Measurements from ENCODE around the gene TMEM161B.
"Not testable (repeated sequence)": the region's sequence is repeated elsewhere in the genome, so short reads cannot be mapped to it uniquely, and the experiment has no call there.

The TMEM161B gene

DNA sequence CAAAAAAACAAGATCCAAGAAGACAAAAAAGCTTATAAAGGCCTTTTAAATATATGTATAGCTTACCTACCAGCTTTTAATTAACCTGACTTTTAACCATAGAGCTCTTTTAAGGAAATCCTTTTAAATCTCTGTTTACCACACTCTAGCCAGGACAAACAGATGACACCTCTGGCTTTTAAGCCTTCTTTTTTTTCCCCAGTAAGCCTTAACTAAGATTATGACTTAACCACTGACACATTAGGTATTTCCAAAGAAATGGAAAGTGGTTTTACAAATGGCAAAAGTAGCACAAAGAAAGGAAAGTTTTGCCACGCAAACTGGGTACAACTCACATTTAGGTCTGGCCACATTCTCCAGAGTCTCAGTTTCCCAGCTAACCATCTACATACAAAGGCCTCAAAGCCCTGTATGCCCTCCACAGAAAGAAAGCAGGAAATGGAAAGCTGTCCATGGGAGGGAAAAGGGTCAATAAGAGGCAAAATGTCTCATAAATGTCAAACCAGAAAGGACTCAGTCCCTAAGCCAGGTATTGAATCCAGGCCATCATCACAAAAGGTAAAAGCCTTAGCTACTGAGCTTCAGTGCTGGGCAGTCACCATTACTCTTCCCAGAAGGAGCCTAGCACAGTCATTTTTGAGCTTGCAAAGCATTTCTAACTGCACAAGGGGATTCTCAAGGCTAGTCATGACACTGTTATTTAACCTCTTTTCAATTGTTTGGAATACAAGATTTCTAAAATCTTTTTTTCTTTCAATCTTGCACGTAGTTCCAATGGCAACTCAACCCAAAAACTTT, 19.7 kb downstream of the TMEM161B start:
- no peak for DNase-seq

DNA sequence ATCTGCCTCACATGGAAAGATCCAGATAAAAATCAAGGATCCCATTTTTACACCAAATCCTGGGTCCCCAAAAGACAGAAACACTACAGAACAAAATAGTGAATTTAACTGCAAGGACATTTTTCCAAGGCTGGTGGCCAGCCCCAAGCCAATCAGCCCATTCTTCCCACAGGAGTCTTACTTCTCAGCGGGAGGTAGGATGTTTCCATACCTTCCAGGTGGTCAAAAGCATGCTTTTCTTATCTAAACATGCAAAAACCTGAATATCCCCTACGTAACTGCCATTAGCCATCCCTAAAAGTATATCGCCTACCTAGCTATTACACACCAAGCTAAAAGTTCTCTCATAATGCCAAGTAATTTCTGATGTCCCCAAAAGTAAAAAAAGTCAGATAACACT, 20.6 kb downstream of the TMEM161B start:
- DNase-seq = no peak

DNA sequence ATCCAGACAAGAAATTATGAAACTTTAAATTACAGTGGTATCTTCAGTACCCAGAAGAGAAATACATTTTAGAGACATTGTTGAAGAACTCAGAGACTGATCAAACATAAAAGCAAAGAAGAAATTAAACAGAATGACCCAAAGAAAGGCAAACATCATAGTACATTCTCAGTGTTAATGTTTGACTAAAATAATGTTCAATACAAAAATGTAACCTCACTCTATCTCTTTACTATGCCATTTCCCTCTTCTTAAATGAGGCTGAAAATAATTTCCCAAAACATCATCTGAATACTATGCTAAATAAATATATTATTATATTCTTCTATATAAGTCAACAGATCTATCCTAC, 22.8 kb downstream of the TMEM161B start:
- DNase-seq = no peak

DNA sequence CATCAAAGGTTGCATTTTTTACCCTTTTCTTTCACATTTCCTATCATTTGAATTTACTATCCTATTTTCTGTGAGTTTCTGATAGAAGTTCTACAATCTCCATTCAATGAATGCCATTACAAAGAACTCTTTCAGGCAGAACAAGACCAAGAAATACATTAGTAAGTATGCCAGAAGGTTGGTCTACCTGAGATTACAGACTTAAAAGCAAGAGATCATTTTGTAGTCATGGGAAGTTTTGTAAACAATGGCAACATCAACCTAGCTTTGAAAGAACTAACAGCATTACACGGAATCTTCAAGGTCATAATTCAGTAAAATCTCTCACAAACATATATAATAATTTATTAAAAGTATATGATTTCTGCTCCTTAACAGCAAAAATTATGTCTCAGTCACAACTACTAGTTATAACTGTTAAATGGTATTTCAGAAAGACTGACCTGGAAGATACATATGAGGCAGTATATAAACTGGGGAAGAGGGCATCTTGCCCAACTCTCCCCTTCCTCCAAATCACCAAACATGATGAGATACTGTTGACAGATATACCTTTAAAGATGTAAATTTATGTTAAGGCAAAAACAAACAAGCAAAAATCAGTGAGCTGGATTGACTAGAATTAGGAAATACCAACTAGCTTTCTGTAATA, 23.3 kb downstream of the TMEM161B start:
- no peak for DNase-seq

DNA sequence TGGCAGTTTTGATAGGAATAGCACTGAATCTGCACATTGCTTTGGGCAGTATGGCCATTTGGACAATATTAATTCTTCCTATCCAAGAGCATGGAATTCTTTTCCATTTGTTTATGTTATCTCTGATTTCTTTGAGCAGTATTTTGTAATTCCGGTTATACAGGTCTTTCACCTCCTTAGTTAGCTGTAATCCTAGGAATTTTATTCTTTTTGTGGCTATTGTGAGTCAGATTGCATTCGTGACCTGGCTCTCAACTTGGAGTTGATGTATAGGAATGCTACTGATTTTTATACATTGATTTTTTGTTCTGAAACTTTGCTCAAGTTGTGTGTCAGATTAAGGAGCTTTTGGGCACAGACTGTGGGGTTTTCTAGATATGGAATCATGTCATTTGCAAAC, 24.0 kb downstream of the TMEM161B start:
- DNase-seq = no peak

DNA sequence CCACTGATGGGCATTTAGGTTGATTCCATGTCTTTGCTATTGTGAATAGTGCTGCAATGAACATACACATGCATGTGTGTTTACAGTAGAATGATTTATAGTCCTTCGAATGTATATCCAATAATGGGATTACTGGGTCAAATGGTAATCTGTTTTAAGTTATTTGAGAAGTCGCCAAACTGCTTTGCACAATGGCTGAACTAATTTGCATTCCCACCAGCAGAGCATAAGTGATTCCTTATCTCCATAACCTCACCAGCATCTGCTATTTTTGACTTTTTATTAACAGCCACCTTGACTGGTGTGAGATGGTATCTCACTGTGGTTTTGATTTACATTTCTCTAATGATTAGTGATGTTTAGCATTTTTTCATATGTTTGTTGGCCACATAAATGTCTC, 25.2 kb downstream of the TMEM161B start:
- DNase-seq = not testable (repeated sequence)

DNA sequence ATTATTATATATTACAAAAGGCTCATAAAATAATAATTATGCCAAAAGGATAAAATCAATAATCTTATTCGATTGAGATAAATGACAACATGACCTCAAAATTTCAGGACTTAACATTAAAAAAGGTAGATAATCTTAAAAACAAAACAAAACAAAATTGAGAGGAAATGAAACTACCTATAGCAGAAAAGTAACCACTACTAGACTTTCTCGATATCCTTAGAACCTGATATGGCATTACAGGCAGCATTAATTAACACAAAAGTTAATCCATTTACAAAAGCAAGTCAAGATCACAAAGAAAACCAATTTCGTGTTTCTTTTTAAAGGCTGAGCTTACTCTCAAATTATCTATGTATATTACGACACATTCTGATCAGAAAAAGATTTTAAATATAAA, 29.9 kb downstream of the TMEM161B start:
- no peak for DNase-seq

DNA sequence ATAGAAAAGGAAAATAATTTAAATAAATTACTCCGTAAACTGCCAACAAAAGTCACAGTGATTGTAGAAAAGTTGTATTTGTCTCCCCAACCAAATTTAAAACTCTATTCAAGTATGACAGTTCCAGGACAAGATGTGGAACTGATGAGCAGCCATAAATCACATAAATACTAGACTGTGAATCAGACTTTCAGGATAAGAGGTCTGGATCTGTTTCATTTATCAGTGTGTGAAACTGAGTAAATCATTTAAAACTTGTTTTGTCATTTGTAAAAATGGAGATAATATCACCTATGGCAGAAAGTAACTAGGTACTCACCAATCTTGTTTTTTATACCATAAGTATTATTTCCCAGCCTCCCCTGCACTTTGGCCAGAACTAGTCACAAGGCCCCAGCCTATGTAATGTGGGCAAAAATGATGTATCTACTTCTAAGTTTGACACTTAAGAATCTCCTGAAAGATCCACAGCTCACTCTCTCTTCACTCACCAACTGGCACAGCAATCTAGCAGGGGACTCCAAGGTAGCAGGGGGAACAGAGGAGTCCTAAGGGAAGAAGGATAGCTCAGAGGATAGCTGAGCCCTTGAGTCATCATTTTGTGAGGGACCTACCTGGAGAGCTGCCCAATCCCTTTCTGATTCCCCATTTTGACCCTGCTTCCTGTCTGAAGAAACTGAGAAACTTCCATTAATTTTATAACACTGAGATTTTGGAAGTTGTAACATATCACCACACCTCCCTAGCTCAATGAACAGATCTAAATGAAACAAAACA, 31.6 kb downstream of the TMEM161B start:
- DNase-seq = no peak

DNA sequence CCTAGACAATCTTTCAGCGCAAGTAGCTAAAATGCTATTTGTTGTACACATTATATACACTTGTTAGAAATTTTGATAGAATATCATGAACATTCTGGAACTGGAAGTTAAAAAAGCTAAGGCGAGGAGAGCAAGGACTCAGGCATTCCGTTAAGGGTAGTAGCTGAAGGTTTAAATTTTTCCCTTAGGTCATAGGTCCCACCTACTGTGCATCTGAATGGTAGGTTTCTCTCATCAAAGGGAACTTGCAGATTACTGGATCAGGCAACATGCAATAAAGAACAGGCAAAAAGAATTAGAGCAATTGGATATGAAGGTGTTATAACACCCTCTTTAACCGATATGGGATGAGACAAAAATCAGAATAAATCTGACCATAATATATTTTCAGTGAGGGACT, 32.8 kb downstream of the TMEM161B start:
- no peak for DNase-seq

DNA sequence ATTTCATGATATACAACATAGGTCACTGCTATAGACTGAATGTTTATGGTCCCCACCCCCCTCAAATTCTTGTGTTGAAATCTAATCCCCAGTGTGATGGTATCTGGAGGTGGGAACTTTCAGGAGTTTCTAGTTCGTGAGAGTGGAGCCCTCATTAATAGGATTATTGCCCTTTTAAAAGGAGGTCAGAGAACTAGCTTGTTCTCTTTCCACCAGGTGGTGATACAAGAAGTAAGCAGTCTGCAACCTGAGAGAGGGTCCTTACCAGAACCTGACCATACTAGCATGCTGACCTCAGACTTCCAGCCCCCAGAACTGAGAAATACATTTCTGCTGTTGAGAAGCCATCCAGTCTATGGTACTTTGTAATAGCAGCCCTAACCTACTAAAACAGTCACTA, 33.3 kb downstream of the TMEM161B start:
- DNase-seq = no peak

DNA sequence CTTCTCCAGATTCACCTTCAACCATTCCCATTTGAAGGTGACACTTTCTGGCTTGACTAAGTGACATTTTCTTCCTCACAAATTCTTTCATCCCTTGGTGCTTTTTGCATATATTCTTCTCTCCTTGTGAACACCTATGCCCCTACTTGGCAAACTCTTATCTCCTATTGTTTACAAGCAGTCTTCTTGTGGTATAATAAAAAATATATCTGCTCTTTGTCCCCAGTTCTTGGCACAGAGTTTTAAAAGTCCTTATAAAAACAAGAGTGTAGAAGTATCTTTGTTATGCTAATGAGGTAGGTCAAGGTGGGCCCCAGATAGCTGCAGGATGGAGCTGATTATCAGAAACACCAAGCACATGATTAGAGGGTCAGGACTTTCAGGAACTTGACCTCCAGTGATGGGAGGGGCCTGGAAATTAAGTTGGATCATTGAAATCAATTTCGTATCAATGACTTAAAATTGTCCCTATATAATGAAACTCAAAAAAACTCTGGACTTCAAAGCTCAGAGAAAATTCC, 38.0 kb downstream of the TMEM161B start:
- DNase-seq = no peak

DNA sequence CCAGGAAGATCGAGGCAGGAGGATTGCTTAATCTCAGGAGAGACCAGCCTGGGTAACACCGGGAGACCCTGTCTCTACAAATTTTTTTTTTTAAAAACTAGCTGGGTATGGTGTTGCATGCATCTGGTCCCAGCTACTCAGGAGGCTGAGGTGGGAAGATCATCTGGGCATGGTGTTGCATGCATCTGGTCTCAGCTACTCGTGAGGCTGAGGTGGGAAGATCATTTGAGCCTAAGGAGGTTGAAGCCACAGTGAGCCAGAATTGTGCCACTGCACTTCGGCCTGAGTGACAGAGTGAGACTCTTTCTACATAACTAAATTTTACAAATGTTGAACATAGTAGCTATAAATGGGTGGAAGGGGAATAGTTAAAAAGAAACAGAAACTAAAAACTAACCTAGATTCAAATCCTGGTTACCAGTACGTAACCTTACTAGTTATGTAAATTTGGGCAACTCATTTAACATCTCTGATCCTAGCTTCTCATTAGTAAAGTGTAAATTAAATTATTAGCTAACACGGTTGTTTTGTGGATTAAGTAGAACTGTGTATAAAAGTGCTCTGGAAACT, 41.7 kb downstream of the TMEM161B start:
- no peak for DNase-seq

DNA sequence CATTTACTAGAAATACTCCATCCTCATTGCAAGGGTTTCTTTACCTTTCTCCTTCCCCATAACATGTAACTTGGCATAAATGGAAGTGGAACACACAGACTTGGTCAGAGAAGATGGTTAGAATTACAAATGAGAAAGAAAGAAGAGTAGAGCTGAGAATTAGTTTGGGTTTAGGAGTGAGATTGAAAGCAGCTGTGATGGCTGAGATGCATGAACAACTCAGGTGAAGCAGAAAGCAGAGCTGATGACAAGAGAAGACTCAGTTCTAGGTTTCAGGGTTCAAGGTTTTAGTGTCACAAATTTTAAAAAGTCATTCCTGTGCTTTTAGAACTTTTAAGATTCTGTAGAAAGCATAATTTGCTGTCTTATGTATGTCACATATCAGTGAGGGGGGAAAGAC, 54.0 kb downstream of the TMEM161B start:
- no peak for DNase-seq

DNA sequence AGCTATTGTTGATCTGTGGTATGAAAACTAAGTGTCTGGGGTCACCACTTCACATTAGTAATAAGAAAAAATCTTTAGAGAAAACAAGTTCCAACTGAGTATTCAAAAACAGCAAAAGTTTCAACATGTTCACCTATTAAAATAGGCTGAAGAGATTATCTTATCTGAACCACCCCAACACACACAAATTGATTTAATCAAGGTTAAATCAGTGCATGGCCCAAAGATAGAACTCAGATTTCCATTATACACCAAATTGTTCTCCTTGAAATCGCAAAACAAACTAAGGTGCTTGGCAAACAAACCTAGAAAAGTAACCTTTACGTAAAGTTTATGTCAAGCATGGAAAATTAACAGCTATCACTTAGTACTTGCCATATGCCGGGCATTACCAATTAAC, 61.1 kb downstream of the TMEM161B start:
- DNase-seq = no peak

DNA sequence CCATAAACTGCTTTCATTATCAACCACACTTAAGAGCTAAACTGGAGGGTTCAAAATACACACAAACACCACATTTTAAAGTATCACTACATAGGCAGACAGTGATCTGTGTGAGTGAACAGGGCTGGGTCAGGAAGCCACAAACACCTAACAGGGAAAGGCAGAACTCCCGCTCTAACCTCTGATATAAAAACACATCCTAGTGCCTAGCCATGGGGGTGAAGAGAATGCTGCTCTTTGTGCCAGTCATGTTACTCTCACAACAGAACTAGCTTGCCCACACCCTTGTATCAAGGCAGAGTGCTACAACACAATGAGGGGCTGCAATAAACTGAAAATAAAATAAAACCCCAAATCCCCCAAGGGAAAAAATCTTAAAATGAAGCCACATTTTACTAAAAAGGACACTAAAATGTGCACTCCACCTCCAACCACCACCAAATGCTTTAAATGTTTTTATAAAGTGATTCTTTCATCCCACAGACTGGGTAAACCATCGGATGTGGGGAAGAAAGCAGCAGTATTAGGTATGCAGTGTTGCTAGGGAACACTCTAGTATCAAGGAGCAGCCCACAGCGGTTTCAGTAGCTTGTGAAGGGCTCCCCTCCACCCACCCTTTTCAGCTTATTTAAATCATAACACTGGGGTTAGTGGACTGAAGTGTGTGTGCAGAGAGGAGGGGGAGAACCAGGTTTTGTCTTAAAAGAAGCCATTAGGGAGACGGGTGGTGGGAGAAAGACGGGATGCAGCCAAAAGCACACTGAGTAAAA, 64.5 kb downstream of the TMEM161B start:
- DNase-seq = no peak

DNA sequence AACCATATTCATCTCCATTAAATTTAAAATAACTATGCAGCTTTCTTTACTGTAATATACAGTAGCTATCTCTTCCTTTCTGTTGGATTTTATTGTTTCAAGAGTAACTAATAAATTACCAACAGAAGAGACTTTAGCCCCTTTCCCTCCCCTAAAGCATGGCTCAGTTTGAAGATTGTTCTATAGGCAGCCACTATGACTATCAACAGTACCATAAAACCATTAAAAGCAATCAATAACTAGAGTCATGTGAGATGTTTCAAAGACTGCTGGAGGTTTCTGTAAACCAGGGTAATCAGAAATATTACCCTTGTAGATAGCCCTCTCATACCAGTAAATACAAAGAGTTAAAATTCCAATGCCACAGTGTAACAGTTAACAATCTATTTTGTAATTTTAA, 73.0 kb downstream of the TMEM161B start:
- DNase-seq = no peak

DNA sequence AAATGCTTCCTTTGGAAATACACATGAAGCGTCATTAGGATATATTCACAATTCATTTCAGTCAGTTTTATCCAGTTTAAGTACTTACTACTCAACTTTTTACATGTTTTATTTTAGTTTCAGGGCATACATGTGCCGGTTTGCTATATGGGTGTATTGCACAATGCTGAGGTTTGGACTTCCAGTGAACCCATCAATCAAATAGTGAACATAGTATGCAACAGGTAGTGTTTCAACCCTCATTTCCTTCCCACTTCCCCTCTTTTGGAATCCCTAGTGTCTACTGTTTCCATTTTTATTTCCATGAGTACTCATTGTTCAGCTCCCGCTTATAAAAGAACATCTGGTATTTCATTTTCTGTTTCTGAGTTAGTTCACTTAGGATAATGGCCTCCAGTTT, 74.7 kb downstream of the TMEM161B start:
- DNase-seq = no peak

DNA sequence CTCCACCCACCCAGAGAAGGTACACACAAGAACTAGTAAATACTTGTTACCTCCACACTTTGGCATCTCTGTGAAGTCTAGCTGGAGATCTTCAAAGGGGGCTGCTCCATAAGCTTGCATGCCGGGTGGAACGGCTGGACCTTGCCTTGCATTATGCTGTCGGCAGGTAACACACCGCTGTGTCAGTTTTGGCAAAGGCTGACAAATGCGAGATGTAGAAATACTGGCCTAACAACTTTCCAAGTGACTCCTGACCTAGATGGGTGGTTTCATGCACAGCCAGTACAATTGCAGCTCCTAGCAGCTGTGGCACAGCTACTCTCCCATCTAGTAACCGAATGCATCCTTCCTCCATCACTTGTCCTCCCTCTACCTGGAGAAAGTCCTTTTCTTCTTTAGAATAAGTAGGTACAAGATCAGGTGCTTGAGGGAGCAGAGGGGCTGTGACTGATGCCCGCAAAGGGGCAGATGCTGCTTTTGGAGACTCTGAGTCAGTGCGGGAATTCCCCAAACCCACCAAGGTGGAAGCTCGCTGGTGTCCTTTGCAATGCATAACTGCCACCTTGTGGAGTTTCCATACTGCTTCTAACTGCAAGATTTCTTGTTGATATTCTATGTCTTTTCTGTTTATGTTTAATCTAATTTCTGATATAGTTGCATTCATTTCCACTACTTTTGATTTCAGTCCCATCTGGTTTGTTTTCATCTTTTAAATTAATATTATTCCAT, 78.4 kb downstream of the TMEM161B start:
- no peak for DNase-seq

DNA sequence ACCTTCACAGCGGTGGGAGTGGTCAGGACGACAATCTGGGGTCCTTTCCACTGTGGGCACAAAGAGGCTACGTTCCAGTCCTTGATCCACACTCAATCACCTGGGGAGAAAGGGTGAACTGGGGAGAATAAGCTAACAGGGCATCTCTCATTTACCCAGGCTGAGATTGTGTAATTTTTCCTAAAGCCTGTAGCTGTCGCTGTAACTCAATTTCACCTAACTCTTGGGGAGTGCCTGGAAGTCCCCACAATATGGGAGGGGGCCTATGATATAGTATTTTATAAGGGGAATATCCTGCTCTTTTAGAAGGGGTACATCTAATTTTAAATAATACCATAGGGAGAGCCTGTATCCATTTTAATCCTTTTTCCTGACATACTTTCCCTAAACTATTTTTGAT, 79.2 kb downstream of the TMEM161B start:
- not testable (repeated sequence) for DNase-seq

DNA sequence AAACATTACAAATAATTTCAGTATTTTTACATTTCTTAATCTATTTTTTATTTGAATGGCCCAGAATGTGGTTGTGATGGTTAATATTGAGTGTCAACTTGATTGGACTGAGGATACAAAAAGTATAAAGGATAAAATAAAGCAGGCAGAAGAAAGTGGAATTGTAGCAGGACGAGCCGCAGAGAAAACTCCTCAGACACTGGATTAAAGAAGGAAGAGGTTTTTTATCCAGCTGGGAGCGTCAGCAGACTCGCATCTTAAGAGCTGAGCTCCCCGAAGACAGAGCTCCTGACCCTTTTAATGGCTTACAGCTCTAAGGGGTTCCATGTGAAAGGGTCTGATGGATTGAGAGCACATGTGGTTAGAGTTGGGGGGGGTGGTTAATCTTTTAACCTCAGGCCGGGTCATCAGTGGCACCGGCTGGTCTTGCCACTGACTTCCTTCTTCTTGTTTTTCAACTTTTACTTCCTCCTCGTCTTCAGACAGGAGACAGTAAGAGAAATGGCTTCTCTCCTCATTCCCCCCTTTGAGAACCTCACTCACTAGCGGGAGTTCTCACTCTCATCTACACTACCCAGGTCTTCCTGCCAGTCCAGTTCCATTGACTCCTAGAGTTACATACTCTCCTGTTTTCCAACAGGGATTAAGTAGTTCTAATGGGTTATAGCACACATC, 80.0 kb downstream of the TMEM161B start:
- DNase-seq = no peak

DNA sequence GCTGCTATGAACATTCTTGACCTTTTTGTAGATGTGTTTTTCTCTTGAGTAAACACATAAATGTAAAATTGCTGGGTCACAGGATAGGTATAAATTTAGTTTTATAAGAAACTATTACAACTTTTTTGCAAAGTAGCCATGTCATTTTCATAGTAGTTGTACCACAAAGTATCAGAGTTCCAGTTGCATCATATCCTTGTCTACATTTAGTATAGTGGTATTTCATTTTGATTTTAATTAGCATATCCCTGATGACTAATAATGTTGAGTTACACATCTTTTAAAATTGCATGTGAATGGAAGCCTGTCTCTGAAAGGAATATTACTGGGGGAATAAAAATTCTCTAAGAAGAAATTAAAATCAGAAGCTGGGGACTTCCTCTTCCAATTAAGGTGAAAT, 85.4 kb downstream of the TMEM161B start:
- DNase-seq = no peak
